GM21381 (cell line): ENCODE data around the gene ARID1B.
"Not testable (repeated sequence)": the region's sequence is repeated elsewhere in the genome, so short reads cannot be mapped to it uniquely, and the experiment has no call there.

ENCODE experiments used
- ATAC-seq: cut with Tn5 transposase; IDR thresholded peaks from one replicate; pipeline ENCODE4 v1.9.1; 2021; ENCODE audit warnings: mild to moderate bottlenecking, moderate library complexity; ENCODE audit not compliant: unreplicated experiment

ARID1B gene

GRCh38 chr6:156982168-156982567 lies 205.0 kb downstream of the ARID1B start:
- no peak for ATAC-seq

DNA sequence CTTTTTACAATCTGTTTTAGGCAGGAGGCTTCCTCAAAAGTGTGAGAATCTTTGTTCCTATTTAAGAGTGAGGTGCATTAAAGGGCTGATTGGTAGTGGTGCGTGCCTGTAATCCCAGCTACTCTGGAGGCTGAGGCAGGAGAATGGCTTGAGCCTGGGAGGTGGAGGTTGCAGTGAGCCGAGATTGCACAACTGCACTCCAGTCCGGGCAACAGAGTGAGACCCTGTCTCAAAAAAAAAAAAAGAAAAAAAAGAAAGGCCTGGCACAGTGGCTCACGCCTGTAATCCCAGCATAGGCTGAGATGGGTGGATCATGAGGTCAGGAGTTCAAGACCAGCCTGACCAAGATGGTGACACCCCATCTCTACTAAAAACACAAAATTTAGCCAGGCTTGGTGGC lies 205.7 kb downstream of the ARID1B start:
- not testable (repeated sequence) for ATAC-seq

GRCh38 chr6:156984178-156984738 lies 207.1 kb downstream of the ARID1B start:
- ATAC-seq = peak; percentile 55

DNA sequence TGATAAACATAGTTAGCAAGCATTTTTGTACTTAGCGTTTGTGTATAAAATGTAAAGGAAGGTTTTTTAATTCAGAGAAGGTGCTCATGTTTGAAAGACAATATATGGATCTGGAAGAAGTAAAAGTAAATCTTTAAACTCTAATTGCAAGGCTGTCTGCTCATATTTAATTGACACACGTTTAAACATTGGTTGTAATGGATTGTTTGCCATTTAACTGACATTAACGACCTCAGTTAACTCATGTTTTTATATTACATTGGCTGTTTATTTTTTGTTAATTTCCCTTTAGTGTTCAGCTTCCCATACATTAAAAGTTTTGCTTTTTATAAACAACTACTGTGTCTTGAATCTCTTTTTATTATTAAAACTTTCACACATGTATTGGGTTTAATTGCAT lies 208.1 kb downstream of the ARID1B start:
- no peak for ATAC-seq

DNA sequence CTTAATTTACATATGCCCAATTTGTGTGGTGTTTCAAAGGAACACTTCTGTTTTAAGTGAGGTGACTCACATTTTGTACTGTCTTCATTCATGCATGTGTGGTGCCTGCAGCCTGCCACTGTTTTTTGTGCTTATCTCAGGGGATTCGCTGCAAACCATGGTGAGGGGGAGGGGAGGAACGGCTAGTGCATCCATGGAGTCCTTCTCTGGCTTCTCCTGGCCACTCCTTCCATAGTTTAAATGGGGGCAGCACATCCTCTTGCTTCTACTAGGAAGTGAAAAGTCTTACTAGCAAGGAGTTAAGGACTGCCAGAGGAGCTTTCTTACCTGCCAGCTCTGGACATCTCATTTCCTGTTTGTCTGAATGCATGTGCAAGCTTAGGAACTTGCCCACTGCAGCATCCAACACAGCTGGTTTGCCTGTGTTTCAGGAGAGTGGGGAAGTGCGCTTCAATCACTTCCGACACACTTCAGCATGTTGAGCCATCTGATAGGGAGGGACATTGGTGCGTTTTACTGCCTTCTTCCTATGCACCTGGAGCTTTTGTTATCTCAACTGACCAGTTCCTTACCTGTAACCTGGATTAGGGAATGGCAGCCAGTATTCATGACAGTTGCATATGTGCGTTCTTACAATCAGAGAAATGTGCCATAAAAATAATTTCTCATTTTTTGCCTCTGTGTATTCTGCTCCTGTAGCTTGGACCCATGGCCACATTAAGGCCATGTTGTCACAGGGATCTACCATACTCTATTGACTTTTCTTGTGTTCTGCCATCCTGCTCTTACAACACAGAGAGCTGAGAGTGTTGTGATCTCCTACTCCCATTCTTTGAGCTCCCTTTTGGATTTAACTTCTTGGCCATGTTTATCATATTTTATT lies 211.3 kb downstream of the ARID1B start:
- ATAC-seq = peak; percentile 73

DNA sequence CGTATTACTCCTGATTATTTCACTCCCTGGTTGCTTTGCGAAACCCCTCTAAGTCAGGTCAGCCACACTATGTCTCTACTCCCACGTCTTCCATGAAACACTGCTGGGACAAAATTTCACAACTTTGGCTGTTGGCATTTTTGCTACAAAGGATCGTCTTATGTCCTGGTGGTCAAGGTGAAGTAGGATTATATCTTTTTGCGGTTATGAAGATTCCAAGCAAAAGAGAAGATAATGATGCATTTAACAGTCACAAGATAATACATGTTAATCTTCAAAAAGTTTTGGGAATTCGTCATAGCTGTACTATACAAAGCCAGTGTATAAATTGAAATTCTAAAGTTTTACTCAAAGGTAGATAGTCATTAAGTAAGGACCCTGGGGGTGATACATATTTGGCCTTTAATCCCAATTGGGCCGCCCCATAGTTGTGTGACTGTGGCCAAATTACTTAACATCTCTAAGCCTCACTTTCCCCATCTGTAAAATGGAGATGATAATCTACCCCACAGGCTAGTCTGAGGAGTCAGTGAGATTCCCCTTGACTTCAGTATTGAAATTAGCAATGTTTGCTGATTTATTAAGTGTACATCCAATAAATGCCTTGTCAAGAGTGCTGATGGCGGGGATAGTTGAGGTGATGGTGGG lies 212.1 kb downstream of the ARID1B start:
- no peak for ATAC-seq

- ATAC-seq = no peak
These were observed 215.0 kb downstream of the ARID1B start for GRCh38 chr6:156992020-156992804.

GRCh38 chr6:156993713-156994112 lies 216.5 kb downstream of the ARID1B start:
- no peak for ATAC-seq

DNA sequence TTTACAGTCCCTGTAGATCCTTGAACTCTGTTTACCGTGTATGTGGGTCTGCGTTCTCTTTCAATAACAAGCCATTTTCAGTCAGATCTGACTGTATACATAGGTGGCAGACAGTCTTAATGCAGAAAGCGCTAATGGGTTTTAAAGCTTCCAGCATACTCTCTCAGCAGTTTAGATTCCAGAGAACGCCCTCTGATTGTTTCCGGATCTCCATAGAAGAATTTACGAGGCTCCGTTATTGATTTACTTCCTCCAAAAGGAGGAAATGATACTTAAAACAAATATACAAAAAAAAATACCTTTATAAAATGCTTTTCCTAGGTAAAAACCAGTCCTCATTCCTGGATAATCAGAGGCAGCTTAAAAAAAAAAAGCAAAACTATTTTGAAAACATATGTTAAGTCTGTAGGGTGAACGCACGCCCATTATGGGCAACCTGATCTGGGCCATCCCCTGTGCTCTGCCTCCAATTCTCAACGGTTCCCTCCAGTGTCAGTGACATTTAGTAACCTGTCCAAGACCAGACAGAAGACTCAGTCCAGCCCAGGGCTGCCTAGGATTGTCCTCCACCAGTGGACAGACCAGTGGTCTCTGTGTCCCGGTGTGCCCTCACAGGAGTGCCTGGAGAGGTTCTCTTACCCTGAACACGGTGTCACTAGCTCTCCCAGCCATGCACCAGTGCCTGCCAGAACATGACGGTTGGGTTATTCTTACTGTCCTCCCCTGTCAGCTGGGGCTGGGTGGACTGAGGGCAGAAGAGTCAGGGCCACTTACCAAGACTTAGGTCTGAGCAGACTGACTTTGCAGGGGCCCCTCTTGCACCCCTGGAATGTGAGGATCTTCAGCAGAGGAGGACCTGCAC lies 217.3 kb downstream of the ARID1B start:
- ATAC-seq = no peak

DNA sequence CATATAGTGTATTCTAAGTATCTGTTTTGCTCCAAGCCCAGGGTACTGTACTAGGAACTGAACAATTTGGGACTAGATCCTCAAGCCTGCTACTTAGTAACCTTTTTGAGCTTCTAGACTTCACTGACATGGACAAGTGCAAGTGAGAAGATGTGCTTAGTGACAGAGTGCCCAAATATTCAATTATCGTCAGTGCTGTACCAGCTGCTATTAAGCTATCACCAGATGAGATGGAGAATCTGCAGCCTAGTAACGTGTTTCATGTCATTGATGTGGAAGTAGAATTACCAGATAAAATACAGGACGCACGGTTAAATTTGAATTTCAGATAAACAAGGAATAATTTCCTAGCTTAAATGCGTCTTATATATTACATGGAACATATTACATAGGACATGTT lies 218.3 kb downstream of the ARID1B start:
- no peak for ATAC-seq

- ATAC-seq = no peak
These were observed 219.1 kb downstream of the ARID1B start for GRCh38 chr6:156996265-156996664.

DNA sequence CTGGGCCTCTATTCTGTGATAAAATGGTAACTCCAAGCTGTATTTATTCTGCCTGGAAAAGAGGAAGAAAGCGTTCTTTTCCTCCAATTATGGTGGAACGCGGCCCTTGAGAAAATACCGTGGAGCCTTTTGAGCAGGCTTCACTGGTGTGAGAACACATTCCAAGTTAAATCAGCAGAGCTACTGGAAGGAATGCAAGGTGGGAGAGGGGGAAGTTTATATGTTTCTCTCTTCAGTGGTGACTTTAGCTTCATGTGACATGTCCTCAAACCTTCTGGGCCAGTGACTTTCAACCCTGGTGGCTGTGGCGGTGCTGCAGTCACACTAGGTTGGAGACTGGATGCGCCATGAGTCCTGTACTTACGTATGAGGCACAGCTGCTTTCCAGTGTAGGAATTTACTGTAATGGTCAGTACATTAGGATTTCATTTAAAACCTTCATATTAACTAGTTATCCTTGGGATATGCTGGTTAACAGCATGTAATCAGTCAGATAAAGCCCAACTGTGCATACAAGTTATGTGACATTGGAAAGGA lies 221.7 kb downstream of the ARID1B start:
- no peak for ATAC-seq

- no peak for ATAC-seq
These were observed 222.6 kb downstream of the ARID1B start for GRCh38 chr6:156999762-157000161.

- ATAC-seq = no peak
These were observed 224.5 kb downstream of the ARID1B start for GRCh38 chr6:157001716-157002115.

DNA sequence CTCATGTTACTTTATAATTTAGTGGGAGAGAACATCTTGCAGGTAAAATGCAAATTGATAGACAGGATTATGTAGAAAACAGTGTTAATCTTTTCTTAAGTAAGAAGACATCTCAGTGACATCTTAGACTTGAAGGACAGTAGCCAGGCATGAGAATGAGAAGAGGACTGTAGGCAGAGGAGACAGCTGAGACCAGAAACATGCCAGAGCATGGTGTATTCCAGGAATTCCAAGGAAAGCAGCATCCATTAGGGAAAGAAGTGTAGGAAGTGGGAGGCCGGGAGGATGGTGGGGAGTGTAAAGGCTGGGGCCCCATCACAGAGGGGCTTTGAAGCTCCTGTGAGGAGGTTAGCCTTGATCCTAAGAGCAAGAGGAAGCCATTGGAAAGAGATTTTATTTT lies 225.6 kb downstream of the ARID1B start:
- no peak for ATAC-seq

- ATAC-seq = no peak
These were observed 228.8 kb downstream of the ARID1B start for GRCh38 chr6:157005940-157006339.

- ATAC-seq = no peak
These were observed 231.4 kb downstream of the ARID1B start for GRCh38 chr6:157008568-157008967.

- no peak for ATAC-seq
These were observed 235.2 kb downstream of the ARID1B start for GRCh38 chr6:157012355-157012754.

DNA sequence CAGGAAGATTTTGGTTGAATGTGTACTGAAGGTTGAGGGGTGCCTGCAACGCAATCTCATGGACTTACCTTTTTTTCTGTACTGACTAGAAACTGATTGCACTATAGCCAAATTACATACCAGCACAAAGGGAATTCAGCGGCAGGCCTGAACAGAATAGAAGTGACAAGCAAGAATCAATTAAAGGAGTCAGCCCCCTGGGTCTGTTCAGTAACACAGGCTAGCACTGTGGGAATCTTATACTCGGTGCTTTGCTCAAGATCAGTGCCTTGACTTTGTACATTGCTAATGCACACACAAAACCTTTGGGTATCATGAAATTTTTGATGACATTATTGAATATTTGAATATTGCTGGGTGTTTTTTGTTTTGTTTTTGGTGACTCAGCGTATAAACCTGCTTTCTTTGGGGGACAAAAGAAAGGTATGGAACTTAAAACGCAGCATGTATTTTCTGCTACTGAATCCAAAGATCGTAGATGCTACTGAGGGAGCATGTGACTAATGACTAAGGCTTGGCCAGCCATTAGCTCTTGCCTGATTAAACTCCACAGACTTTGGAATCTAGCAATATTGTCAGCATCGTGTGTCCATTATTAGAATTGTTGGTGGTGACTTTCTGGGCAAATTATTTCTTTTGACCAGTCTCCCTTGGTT lies 236.6 kb downstream of the ARID1B start:
- ATAC-seq = no peak
